HG03280 (cell line): ENCODE measurements around the gene TBC1D14.
"Not testable (repeated sequence)": the region's sequence is repeated elsewhere in the genome, so short reads cannot be mapped to it uniquely, and the experiment has no call there.

Experiments used
- ATAC-seq: cut with Tn5 transposase; IDR thresholded peaks from one replicate; pipeline ENCODE4 v1.9.1; 2021; ENCODE audit warnings: mild to moderate bottlenecking, moderate library complexity; ENCODE audit not compliant: unreplicated experiment

TBC1D14 gene

DNA sequence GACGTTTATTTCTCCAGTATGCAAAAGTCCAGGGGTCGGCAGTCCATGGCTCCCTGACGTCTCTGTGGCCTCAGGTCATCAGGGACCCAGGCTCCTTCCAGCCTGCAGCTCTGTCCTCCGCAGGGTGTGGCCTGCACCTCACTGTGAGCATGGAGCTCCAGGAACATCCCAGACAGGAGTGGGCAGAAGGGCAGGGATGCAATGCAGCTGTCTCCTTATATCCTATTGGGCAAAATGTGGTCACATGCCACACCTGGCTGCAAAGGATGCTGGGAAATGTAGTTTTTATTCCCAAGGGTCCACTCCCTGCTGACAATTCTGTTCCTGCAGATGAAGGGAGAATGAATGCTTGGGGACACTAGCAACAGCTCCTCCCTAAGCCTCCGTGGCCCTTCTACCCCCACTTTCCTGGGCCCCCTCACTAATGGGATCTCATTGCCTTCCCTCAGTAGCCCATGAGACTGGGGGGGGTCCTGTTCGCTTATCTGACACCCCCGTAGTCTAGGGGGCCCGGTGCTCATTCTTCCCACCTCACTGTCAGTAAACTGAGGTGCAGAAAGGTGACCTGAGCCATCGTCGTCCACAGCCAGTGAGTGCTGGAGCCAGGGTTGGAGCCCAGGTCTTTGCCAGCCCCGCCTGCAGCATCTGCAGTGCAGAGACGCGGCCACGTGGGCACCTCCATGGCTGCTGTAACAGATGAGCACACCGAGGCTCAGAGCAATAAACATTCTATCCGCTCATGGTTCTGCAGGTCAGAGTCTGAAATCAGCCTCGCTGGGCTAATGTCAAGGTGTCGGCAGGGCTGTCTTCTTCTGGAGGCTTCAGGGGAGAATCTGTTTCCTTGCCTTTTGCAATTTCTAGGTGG, 164.1 kb downstream of the TBC1D14 start:
- no peak for ATAC-seq

DNA sequence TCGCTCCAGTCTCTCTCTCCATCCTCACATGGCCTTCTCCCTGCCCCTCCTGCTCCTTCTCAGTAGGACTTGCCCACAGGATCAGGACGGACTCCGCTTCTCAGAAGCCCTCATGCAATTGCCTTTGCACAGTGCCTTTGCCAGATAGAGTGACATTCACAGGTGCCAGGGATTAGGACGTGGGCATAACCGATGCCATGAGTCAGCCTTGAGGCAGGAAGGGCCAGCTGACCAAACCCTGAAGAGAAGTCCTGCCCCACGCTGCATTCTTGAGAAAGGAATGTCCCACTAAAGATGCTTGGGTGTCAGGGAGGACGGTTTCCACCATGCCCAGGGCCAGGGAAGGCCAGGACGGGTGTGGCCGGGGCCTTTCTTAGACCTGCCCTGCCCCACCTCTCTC, 164.8 kb downstream of the TBC1D14 start:
- no peak for ATAC-seq

DNA sequence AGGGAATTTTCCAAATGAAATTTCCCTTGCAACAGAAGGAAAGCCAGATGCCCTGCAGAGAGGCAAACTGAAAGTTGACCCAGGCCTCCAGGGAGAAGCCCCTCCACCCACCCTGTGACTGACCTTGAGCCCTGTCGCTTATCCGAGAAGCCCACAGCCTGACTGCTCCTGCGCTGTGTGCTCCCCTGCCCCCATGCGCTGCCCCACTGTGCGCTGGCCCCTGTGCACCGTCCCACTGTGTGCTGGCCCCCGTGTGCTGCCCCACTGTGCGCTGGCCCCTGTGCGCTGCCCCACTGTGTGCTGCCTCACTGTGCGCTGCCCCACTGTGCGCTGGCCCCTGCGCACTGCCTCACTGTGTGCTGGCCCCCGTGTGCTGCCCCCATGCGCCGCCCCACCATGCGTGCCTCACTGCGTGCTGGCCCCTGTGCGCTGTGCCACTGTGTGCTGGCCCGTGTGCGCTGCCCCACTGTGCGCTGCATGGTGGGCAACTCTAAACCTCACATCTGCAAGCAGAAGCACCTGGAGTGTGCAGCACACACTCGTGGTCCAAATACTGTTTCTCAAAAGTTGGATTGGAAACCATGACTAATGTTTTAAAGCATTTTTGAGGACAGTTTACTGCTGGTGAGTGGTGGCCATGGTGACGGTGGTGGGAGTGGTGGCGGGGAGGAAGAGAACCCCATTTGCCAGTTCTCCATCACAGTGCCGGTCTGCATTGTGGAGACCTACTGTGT, 166.5 kb downstream of the TBC1D14 start:
- ATAC-seq = no peak

DNA sequence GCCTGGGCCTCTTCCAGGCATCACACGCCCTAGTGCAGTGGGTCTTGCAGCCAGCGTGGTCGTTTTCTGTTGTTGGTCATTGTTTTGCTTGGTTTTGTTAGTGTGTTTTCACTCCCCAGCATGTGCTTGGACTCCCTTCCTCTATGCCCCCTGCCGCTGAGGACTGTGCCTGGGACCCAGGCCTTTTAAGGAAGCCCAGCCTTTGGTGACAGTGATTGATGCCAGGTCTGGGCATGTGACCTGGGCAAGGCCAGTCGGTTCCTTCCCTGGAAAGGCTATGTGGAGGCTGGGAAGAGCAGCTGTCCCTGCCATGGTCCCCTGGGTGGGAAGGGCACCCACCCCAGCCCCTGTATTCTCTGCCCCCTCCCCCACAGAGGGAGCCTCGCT, 167.1 kb downstream of the TBC1D14 start:
- ATAC-seq = no peak

DNA sequence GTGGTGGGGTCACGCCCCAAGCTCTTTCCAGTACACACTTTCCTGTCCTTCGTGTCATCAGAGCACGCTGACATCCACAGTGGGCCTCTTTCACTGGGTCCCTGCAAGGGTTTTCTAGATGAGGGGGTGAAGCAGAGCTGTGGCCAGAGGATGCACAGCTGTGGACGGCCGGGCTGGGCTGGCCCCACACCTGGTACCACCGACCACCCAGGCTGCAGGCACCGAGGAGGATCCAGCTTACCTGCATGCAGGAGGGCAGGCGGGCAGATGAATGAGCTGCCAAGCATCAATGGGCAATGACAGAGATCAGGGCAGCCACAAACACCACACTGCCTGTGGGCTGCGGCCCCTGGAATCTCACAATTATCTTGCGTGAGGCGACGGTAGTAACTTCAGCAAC, 167.7 kb downstream of the TBC1D14 start:
- no peak for ATAC-seq

DNA sequence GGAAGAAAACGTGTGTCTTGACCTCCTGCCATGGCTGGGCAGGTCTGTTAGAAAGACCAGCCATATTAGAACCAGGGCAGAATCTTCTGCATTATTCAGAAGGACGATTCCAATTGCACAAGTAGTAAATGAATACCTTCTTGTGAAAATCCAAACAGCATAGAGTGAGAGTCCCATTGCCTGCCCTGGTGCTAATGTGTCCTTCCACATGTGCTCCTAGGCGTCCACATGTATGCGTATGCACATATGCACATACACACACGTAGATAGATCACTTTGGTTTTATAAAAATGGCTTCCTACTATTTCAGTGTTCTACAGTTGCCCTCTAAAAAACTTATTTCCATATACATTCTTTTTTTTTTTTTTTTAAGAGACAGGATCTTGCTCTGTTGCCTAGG, 168.4 kb downstream of the TBC1D14 start:
- no peak for ATAC-seq

DNA sequence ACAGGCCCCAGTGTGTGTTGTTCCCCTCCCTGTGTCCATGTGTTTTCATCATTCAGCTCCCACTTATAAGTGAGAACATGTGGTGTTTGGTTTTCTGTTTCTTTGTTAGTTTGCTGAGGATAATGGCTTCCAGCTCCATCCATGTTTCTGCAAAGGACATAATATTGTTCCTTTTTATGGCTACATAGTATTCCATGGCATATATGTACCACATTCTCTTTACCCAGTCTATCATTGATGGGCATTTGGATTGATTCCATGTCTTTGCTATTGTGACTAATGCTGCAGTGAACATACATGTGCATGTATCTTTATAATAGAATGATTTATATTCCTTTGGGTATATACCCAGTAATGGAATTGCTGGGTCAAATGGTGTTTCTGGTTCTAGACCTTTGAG, 169.9 kb downstream of the TBC1D14 start:
- not testable (repeated sequence) for ATAC-seq

DNA sequence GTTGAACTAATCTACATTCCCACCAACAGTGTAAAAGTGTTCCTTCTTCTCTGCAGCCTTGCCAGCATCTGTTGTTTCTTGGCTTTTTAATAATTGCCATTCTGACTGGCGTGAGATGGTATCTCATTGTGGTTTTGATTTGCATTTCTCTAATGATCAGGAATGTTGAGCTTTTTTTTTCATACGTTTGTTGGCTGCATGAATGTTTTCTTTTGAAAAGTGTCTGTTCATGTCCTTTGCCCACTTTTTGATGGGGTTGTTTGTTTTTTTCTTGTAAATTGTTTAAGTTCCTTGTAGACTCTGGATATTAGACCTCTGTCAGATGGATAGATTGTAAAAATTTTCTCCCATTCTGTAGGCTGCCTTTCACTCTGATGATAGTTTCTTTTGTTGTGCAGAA, 170.3 kb downstream of the TBC1D14 start:
- ATAC-seq = not testable (repeated sequence)
